ENCODE data around the gene MBD5.
A peak's percentile ranks its signal among the peaks of the same experiment; 100 is the strongest.

The MBD5 gene

GRCh38 chr2:148552675-148553331, 531.9 kb downstream of the MBD5 start:
- H3K9me3 ChIP-seq (ENCODE audit: control insufficient read depth in 5 of 5, low read length in 5 of 5), result peaks cover 0 to 5% (median 2%) of the 10 kb centered on the region in 5 donors
- H3K27me3 ChIP-seq (ENCODE audit: control insufficient read depth in 5 of 5, insufficient read depth in 4 of 5, low read length in 5 of 5), result no peaks in the 10 kb centered on the region
- H3K9ac ChIP-seq (ENCODE audit: low read length in 5 of 5), result peak overlapping the region in 4 of 5 donors; percentile 10 to 59 (median 42)
- H3K27ac ChIP-seq (ENCODE audit: low read depth, low read length), result no peak overlapping the region
- H3K4me1 ChIP-seq (ENCODE audit: control insufficient read depth in 5 of 5, insufficient read depth in 5 of 5, low read length in 5 of 5), result peaks cover 0 to 15% (median 3%) of the 10 kb centered on the region in 5 donors
- H3K36me3 ChIP-seq (ENCODE audit: control insufficient read depth in 5 of 5, insufficient read depth in 5 of 5, low read length in 5 of 5), result no peaks in the 10 kb centered on the region
- H3K4me3 ChIP-seq (ENCODE audit: low read depth in 1 of 5, low read length in 5 of 5), result peak overlapping the region; percentile 43 to 73 (median 68)

DNA sequence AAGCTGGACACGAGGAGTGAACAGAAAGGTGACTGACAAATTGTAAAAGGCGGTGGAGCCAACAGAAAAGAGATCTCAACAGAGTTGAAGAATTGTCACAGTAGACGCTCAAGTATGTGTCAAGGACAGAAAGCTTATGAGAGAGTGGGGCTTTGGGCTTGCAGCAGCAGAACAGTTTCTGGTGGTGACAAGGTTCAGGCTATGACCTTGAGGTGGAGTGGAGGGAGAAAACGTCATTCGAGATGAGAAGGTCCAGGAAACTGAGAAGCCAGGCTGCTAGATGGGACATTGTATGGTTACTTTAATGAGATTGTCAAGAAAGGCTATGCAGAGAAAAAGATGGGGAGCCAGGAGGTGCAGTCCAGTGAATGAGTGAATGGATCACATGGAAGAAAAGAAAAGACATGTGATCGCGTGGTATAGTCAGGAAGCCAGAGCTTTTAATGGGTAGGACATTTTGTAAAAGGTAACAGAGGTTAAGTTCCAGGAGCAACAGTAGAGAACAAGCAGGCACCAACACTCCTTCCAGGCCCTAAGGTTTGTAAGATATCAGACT, 532.5 kb downstream of the MBD5 start:
- H3K9me3 ChIP-seq (ENCODE audit: control insufficient read depth in 5 of 5, low read length in 5 of 5), result peaks cover 0 to 11% (median 5%) of the 10 kb centered on the region in 5 donors
- H3K36me3 ChIP-seq (ENCODE audit: control insufficient read depth in 5 of 5, insufficient read depth in 5 of 5, low read length in 5 of 5), result no peaks in the 10 kb centered on the region
- H3K4me1 ChIP-seq (ENCODE audit: control insufficient read depth in 5 of 5, insufficient read depth in 5 of 5, low read length in 5 of 5), result peaks cover 0 to 15% (median 3%) of the 10 kb centered on the region in 5 donors
- H3K4me3 ChIP-seq (ENCODE audit: low read depth in 1 of 5, low read length in 5 of 5), result peak overlapping the region; percentile 43 to 73 (median 68)
- H3K9ac ChIP-seq (ENCODE audit: low read length in 5 of 5), result peak overlapping the region in 4 of 5 donors; percentile 10 to 59 (median 42)
- no peak overlapping the region for H3K27ac ChIP-seq (ENCODE audit: low read depth, low read length)
- no peaks in the 10 kb centered on the region for H3K27me3 ChIP-seq (ENCODE audit: control insufficient read depth in 5 of 5, insufficient read depth in 4 of 5, low read length in 5 of 5)

GRCh38 chr2:148554459-148555247, 533.8 kb downstream of the MBD5 start:
- no peaks in the 10 kb centered on the region for H3K36me3 ChIP-seq (ENCODE audit: control insufficient read depth in 5 of 5, insufficient read depth in 5 of 5, low read length in 5 of 5)
- peaks cover 0 to 11% (median 5%) of the 10 kb centered on the region in 5 donors for H3K9me3 ChIP-seq (ENCODE audit: control insufficient read depth in 5 of 5, low read length in 5 of 5)
- H3K27me3 ChIP-seq (ENCODE audit: control insufficient read depth in 5 of 5, insufficient read depth in 4 of 5, low read length in 5 of 5), result no peaks in the 10 kb centered on the region
- H3K9ac ChIP-seq (ENCODE audit: low read length in 5 of 5), result no peak overlapping the region
- no peak overlapping the region for H3K4me3 ChIP-seq (ENCODE audit: low read depth in 1 of 5, low read length in 5 of 5)
- no peak overlapping the region for H3K27ac ChIP-seq (ENCODE audit: low read depth, low read length)
- H3K4me1 ChIP-seq (ENCODE audit: control insufficient read depth in 5 of 5, insufficient read depth in 5 of 5, low read length in 5 of 5), result peaks cover 0 to 15% (median 3%) of the 10 kb centered on the region in 5 donors

GRCh38 chr2:148555622-148556294, 534.9 kb downstream of the MBD5 start:
- no peak overlapping the region for H3K4me3 ChIP-seq (ENCODE audit: low read depth in 1 of 5, low read length in 5 of 5)
- H3K4me1 ChIP-seq (ENCODE audit: control insufficient read depth in 5 of 5, insufficient read depth in 5 of 5, low read length in 5 of 5), result peaks cover 0 to 15% (median 3%) of the 10 kb centered on the region in 5 donors
- no peak overlapping the region for H3K27ac ChIP-seq (ENCODE audit: low read depth, low read length)
- H3K9me3 ChIP-seq (ENCODE audit: control insufficient read depth in 5 of 5, low read length in 5 of 5), result peaks cover 0 to 11% (median 5%) of the 10 kb centered on the region in 5 donors
- no peaks in the 10 kb centered on the region for H3K27me3 ChIP-seq (ENCODE audit: control insufficient read depth in 5 of 5, insufficient read depth in 4 of 5, low read length in 5 of 5)
- H3K36me3 ChIP-seq (ENCODE audit: control insufficient read depth in 5 of 5, insufficient read depth in 5 of 5, low read length in 5 of 5), result no peaks in the 10 kb centered on the region
- no peak overlapping the region for H3K9ac ChIP-seq (ENCODE audit: low read length in 5 of 5)

- Histone ChIP-seq H3K36me3 (ENCODE audit: control insufficient read depth in 5 of 5, insufficient read depth in 5 of 5, low read length in 5 of 5) (no peaks in the 10 kb centered on the region), H3K27me3 (ENCODE audit: control insufficient read depth in 5 of 5, insufficient read depth in 4 of 5, low read length in 5 of 5) (peaks cover 0 to 6% (median 0%) of the 10 kb centered on the region in 5 donors)
Observed at GRCh38 chr2:148557844-148558436, 537.0 kb downstream of the MBD5 start.

GRCh38 chr2:148560496-148560895, 539.6 kb downstream of the MBD5 start:
- Histone ChIP-seq H3K4me3 (ENCODE audit: low read depth in 1 of 5, low read length in 5 of 5) (no peak overlapping the region), H3K9me3 (ENCODE audit: control insufficient read depth in 5 of 5, low read length in 5 of 5) (peaks cover 0 to 11% (median 5%) of the 10 kb centered on the region in 5 donors), H3K27me3 (ENCODE audit: control insufficient read depth in 5 of 5, insufficient read depth in 4 of 5, low read length in 5 of 5) (peaks cover 0 to 6% (median 0%) of the 10 kb centered on the region in 5 donors), H3K4me1 (ENCODE audit: control insufficient read depth in 5 of 5, insufficient read depth in 5 of 5, low read length in 5 of 5) (peaks cover 0 to 7% (median 0%) of the 10 kb centered on the region in 5 donors), H3K36me3 (ENCODE audit: control insufficient read depth in 5 of 5, insufficient read depth in 5 of 5, low read length in 5 of 5) (no peaks in the 10 kb centered on the region), H3K9ac (ENCODE audit: low read length in 5 of 5) (no peak overlapping the region), H3K27ac (ENCODE audit: low read depth, low read length) (no peak overlapping the region)

More at GRCh38 chr2:148557844-148558436, 537.0 kb downstream of the MBD5 start:
- no peak overlapping the region for H3K27ac ChIP-seq (ENCODE audit: low read depth, low read length)
- H3K9me3 ChIP-seq (ENCODE audit: control insufficient read depth in 5 of 5, low read length in 5 of 5), result peaks cover 0 to 11% (median 5%) of the 10 kb centered on the region in 5 donors
- H3K4me3 ChIP-seq (ENCODE audit: low read depth in 1 of 5, low read length in 5 of 5), result no peak overlapping the region
- no peak overlapping the region for H3K9ac ChIP-seq (ENCODE audit: low read length in 5 of 5)
- H3K4me1 ChIP-seq (ENCODE audit: control insufficient read depth in 5 of 5, insufficient read depth in 5 of 5, low read length in 5 of 5), result peaks cover 0 to 10% (median 0%) of the 10 kb centered on the region in 5 donors

GRCh38 chr2:148561389-148561788, 540.5 kb downstream of the MBD5 start:
- peaks cover 0 to 11% (median 5%) of the 10 kb centered on the region in 5 donors for H3K9me3 ChIP-seq (ENCODE audit: control insufficient read depth in 5 of 5, low read length in 5 of 5)

GRCh38 chr2:148565272-148565894, 544.5 kb downstream of the MBD5 start:
- no peak overlapping the region for H3K9ac ChIP-seq (ENCODE audit: low read length in 5 of 5)
- H3K27me3 ChIP-seq (ENCODE audit: control insufficient read depth in 5 of 5, insufficient read depth in 4 of 5, low read length in 5 of 5), result peaks cover 0 to 6% (median 0%) of the 10 kb centered on the region in 5 donors
- H3K4me1 ChIP-seq (ENCODE audit: control insufficient read depth in 5 of 5, insufficient read depth in 5 of 5, low read length in 5 of 5), result peaks cover 0 to 7% (median 0%) of the 10 kb centered on the region in 5 donors
- H3K4me3 ChIP-seq (ENCODE audit: low read depth in 1 of 5, low read length in 5 of 5), result no peak overlapping the region
- H3K9me3 ChIP-seq (ENCODE audit: control insufficient read depth in 5 of 5, low read length in 5 of 5), result no peaks in the 10 kb centered on the region
- H3K36me3 ChIP-seq (ENCODE audit: control insufficient read depth in 5 of 5, insufficient read depth in 5 of 5, low read length in 5 of 5), result no peaks in the 10 kb centered on the region
- no peak overlapping the region for H3K27ac ChIP-seq (ENCODE audit: low read depth, low read length)

More at GRCh38 chr2:148561389-148561788, 540.5 kb downstream of the MBD5 start:
- Histone ChIP-seq H3K27ac (ENCODE audit: low read depth, low read length) (no peak overlapping the region), H3K36me3 (ENCODE audit: control insufficient read depth in 5 of 5, insufficient read depth in 5 of 5, low read length in 5 of 5) (no peaks in the 10 kb centered on the region), H3K9ac (ENCODE audit: low read length in 5 of 5) (no peak overlapping the region), H3K27me3 (ENCODE audit: control insufficient read depth in 5 of 5, insufficient read depth in 4 of 5, low read length in 5 of 5) (peaks cover 0 to 6% (median 0%) of the 10 kb centered on the region in 5 donors), H3K4me1 (ENCODE audit: control insufficient read depth in 5 of 5, insufficient read depth in 5 of 5, low read length in 5 of 5) (peaks cover 0 to 7% (median 0%) of the 10 kb centered on the region in 5 donors), H3K4me3 (ENCODE audit: low read depth in 1 of 5, low read length in 5 of 5) (no peak overlapping the region)

All from subcutaneous abdominal adipose tissue (tissue), 5 donors.